Muscle layer of colon (tissue), 2 donors: ENCODE data around the gene RAX2.

Experiments used
- H3K27ac ChIP-seq: one replicate; pipeline ENCODE4 v1.7.0; 2013; ENCODE audit warnings: low read depth, mild to moderate bottlenecking, low read length, moderate library complexity
- H3K27me3 ChIP-seq, 2 donors: one replicate each; pipeline ENCODE4 v1.7.0; 2013; ENCODE audit warnings: low read length in 2 of 2, mild to moderate bottlenecking in 2 of 2; ENCODE audit not compliant: insufficient read depth in 2 of 2, control insufficient read depth in 1 of 2
- H3K36me3 ChIP-seq: one replicate; pipeline ENCODE4 v1.7.0; 2013; ENCODE audit warnings: mild to moderate bottlenecking, low read length; ENCODE audit not compliant: insufficient read depth
- H3K4me1 ChIP-seq: one replicate; pipeline ENCODE4 v1.7.0; 2013; ENCODE audit warnings: mild to moderate bottlenecking, low read length; ENCODE audit not compliant: insufficient read depth
- H3K4me3 ChIP-seq, 2 donors: one replicate each; pipeline ENCODE4 v1.7.0; 2013; ENCODE audit warnings: low read length in 2 of 2, low read depth in 1 of 2, mild to moderate bottlenecking in 1 of 2, moderate library complexity in 1 of 2
- H3K9ac ChIP-seq: one replicate; pipeline ENCODE4 v1.7.0; 2013; ENCODE audit warnings: low read length
- H3K9me3 ChIP-seq: one replicate; pipeline ENCODE4 v1.7.0; 2013; ENCODE audit warnings: mild to moderate bottlenecking, low read length
- donor health status: abdominal sarcoma.
- donor health status: Adenocarcinoma of cecum.

Gene RAX2

GRCh38 chr19:3720349-3720917, 51.6 kb downstream of the RAX2 start:
- Histone ChIP-seq H3K4me3 (no peak overlapping the region), H3K27ac (no peak overlapping the region), H3K36me3 (no peaks in the 10 kb centered on the region), H3K9me3 (no peaks in the 10 kb centered on the region), H3K4me1 (peaks cover 7% of the 10 kb centered on the region), H3K27me3 (peaks cover 26 to 40% of the 10 kb centered on the region in 2 donors), H3K9ac (no peak overlapping the region)

- no peaks in the 10 kb centered on the region for H3K36me3 ChIP-seq
- H3K4me3 ChIP-seq = no peak overlapping the region
- peaks cover 7% of the 10 kb centered on the region for H3K4me1 ChIP-seq
- no peak overlapping the region for H3K9ac ChIP-seq
- no peak overlapping the region for H3K27ac ChIP-seq
- peaks cover 26 to 40% of the 10 kb centered on the region in 2 donors for H3K27me3 ChIP-seq
- no peaks in the 10 kb centered on the region for H3K9me3 ChIP-seq
Measured at GRCh38 chr19:3719868-3720267, 52.2 kb downstream of the RAX2 start.
